WTC11 (cell line): ENCODE data around the gene CACHD1.

Experiments used
- TEAD4 ChIP-seq: sonication (generic); formaldehyde crosslinking; IDR thresholded peaks from 2 replicates; pipeline ENCODE4 v1.8.0; 2022; ENCODE audit warnings: mild to moderate bottlenecking, missing genetic modification reagents
- TF ChIP-seq, protein P1 (sequence below): fragments of 200-600 bp; IDR thresholded peaks from 2 replicates; pipeline ENCODE4 v1.8.0; 2022; ENCODE audit warnings: antibody characterized with exemption

DNA sequence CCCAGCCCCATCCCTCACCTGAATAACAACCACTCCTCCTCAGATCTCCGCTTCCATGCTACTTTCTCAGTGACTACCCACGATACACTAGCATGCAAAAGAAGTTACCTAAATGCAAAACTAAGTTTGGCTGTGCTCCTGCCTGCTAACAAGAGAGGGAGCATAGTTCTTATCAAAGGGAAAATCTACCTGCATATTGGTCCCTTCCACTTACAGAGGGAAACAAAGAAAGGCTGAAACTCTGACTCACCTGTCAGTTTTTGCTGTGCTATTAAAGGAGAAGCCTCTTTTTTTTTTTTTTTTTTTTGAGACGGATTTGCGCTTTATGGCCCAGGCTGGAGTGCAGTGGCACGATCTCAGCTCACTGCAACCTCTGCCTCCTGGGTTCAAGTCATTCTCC lies 231.1 kb downstream of the CACHD1 start:
- TF ChIP-seq, protein P1, sequence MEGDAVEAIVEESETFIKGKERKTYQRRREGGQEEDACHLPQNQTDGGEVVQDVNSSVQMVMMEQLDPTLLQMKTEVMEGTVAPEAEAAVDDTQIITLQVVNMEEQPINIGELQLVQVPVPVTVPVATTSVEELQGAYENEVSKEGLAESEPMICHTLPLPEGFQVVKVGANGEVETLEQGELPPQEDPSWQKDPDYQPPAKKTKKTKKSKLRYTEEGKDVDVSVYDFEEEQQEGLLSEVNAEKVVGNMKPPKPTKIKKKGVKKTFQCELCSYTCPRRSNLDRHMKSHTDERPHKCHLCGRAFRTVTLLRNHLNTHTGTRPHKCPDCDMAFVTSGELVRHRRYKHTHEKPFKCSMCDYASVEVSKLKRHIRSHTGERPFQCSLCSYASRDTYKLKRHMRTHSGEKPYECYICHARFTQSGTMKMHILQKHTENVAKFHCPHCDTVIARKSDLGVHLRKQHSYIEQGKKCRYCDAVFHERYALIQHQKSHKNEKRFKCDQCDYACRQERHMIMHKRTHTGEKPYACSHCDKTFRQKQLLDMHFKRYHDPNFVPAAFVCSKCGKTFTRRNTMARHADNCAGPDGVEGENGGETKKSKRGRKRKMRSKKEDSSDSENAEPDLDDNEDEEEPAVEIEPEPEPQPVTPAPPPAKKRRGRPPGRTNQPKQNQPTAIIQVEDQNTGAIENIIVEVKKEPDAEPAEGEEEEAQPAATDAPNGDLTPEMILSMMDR, result no peak
- no peak for TF ChIP-seq TEAD4 (CRISPR knock-in tag)
